NOMO-1 (cell line): Measurements from ENCODE around the gene KLHL10.

ENCODE experiments used
- DNase-seq, 2 experiments: peaks; one replicate each; lab custom pipeline; 2025; ENCODE audit not compliant: unreplicated experiment in 2 of 2; lab: John Stamatoyannopoulos, UW

KLHL10 gene

DNA sequence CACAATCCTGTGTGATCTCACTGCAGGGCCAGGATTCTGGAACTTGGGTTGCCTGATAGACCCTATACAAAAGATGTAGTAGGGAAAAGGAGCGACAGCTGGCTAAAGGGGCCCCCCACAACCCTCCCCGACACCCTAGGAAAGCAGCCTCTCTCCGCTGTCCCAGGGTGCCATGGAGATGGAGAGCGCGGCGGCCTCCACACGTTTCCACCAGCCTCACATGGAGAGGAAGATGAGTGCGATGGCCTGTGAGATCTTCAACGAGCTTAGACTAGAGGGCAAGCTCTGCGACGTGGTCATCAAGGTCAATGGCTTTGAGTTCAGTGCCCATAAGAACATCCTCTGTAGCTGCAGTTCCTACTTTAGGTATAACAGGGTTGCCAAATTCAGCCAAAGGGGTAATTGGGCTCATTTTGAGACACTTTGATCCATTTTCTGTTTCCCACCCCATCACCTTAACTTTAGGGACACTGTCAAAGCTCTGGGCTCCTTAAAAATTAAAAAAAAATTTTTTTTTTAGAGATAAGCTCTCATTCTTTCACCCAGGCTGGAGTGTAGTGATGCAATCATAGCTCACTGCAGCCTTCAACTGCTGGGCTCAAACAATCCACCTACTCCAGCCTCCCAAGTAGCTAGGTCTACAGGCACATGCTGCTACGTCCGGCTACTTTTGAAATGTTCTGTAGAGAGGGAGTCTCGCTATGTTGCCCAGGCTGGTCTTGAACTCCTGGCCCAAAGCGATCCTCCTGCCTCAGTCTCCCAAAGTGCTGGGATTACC, at the start of gene KLHL10:
Gene KLHL10, plus strand, starts transcription at position 65 of the 778 bp plus-strand sequence. Its CDS starts 108 bp downstream, at position 173.
- DNase-seq: no peak

DNA sequence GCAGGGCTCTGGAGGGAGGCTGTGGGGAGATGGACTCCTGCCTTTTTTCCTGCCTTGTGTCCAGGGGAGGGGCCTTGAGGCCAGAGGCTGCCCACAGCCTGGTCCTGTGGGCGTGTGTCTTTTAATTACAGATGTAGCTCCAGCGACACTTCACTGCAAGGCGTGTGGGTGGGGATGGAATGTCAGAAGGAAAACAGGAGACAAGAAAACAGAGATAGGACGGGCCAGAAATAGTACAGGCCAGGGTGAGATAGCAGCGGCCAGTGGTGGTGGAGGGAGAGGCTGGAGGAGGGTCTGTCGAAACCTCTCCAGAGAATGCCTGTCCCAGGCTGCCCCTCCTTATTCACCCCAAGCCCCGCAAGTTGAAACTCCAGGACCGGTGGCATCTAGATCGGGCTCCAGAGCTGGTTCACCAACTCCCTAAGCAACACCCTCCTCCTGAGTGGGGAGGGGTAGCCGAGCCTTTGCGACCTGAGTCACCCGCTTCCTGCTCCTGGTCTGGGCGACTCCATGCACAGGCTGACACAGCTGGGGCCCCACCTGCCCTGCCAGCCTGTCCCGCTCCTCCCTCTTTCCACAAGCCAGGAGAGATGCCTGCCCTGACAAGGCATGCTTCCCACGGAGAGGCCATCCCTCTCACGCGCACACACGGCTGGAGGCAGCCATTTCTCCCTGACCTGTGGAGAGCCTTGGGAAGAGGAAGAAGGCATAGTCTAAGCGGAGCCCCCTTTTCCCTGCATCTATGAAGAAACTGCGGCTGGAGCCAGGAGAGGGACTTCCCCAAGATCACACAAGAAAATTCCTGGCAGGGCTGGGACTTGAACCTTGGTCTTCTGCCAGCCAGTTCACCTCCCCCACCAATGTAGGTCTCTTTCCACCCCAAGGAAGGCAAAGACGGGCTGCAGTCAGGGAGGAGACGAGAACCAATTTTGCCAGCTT, 44.5 kb upstream of the KLHL10 start:
- DNase-seq: no peak

DNA sequence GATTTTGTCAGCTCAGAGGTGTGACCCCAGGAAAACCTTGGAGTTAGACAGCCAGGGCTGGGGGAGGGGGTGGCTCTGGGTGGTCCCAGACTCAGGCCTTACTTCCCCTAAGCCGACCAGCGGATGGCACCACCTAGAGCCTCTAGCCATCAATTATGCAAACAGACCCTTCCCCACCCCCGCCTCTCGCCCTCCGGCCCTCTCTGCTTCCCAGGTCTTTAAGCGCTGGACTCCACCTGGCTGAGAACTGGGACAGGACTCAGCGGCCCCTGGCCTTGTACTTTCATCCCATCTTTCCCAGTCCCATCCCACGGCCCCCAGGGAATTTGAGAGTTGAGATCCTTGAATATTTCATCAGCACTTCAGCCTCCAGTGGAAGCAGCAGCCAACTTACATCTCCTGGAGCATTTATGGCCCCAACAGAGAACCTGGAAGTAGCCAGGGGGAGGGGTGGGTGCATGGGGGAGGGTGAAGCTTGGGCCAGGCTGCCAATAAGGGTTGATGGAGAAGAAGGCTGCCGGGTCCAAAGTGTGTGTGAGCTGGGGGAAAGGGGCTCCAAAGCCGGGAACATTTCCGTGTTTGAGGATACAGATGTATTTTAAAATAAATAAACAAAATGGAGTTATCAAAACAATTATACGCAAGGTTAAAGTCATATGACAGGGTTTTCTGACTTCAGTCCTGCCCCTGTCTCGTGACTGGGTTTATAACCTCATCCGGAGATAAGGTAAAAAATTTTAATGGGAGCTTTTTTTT, 43.7 kb upstream of the KLHL10 start:
- DNase-seq: no peak

DNA sequence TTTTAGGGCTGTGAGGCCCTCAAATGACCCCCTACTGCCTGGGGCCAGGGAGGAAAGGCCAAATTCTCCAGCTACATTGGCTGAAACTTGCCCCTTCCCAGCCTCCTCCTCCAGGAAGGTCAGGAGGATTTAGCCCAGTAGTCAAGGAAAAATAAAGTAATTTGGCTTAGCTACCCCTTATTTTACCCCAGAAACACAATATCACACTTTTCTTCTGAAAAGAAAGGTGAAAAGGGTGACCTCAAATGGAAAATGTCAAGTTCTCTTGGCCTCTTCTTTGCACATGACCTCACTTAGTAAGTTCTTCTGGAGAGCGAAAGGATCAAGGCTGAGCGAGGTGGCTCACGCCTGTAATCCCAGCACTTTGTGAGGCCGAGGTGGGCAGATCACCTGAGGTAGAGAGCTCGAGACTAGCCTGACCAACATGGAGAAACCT, 43.1 kb upstream of the KLHL10 start:
- DNase-seq: no peak

DNA sequence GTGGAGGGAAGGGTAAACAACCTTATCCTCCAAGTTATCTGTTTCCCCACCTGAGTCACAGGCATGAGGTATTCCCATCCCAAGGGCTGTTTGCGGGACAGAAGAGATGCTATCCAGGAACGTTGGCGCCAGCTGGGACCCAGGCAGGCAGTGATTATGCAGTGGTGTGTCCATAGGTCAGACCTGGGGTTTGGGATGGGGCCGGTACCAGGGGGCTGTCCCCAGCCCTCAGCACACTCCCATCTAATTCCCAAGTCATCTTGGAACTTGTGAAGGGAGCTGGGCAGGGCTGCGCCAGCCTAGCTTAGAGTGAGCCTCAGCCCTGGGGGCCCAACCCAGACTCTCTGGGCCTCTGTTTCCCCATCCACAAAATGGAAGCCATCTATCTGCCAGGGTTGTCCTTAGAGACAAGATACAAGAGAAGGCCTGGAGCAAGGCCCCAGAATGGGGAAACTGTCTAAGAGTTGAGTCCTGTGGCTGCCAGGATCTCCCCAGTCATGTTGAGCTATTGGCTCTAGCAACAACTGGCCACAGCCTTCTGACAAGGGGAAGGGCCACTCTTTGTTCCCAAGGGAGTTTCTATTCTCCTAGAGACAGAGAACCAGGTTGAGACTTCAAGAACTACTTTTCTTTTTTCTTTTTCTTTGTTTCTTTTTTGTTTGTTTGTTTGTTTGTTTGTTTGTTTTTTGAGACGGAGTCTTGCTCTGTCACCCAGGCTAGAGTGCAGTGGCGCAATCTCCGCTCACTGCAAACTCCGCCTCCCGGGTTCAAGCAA, 41.3 kb upstream of the KLHL10 start:
- DNase-seq: no peak

DNA sequence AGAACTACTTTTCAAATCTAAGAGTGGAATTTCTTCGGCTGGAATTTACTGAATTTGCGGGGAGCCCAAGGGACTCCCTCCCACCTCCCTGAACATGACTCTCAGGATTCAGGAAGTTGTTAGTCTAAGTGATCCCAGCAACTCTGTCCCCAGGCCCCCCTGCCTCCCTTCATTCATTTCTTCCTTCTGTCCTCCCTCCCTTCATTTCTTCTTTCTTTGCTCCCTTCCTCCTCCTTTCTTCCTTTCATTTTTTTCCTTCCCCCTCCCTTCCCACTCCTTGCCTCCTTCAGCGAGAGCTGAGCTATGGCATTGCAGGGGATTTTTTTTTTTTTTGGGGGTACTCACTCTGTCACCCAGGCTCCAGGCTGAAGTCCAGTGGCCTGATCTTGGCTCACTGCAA, 40.2 kb upstream of the KLHL10 start:
- no peak for DNase-seq

DNA sequence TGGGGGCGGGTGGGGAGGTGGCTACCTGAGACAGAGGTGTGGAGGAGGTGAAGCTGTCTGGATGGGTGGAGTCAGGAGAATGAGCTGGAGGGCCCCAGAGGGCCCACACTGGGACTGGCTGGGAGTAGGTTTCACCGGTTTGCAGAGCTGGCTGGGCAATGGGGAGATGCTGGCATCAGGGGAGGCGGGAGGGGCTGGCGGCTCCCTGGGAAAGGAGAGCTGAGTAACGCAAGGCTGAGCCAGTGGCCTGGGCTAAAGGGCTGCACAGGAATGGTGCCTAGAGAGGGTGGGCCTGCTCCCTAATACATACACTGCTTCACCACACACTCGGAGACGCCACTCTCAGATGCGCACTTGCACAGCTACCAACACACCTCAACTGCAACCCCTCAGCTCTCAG, 38.3 kb upstream of the KLHL10 start:
- DNase-seq: no peak

DNA sequence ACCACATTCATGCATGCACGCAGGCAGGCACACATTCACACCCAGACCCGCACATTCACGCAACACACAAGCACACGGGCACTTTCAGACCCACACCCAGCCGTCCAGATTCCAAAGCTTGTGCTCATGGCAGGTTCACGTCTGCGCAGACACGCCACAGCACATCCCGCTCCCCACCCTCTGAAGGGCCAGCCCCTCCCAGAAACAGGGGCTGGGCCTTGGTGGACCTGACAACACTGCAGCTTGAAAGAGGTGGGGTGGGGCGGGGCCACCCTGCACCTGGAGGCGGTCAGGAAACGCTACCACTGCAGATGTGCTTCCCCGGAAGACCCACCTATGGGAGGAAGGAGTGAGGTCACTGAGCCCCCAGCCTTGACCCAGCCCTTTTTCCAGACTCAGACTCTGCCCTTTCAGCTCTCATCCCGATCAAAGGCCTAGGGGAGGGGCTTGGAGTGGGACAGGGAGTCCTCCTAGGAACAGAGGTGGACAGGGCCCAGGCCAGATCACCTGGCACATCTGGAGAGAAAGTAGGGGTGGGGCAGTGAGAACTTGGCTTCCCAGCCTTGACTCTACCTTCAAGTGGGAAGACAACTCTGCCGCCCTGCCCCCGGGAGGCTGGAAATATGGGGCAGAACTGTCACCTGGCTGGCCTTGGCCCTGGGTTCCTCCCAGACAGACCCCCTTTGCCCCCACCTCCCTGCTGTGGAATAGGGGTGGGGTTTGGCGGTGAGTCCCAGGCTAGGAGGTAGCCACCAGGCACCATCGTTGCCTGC, 36.8 kb upstream of the KLHL10 start:
- DNase-seq: no peak

DNA sequence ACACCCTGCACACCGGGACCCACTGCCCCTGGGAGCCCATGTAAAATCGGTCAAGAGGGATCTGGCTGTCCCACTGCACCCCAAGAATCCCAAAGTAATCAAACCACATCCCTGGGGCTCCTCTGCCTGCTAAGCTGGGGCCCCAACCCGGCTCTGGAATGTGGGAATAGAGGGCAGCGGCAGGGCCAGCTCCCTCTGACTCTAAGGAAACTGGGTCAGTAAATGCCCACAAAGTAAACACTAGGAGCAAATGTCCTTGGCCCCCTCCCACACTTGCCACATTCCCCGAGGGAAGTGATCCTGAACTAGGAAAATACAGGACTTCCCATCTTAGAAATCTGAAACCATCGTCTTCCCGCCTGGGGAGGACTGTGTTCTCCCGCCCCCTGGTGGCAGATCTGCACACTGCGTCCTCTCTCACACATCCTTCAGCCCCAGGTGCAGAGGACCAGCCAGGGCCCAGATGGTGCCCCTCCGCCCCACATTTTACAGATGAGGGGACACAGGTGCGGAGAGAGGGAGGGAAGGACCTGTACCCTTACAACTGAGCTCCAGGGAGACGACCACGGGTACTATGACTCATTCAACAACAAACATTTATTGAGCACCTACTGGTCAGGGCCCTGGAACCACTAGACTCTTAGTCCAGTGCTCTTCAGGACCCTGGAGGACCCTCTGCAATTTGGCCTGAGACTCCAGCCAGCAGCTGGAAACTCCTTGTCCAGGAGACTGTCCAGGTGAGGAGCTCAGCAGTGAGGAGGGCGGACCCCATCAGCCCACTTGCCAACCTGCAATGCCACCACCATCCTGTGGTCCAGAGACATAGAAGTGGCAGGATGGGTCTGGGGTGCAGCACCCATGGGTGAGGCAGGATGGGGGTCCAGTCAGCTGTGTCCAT, 36.0 kb upstream of the KLHL10 start:
- DNase-seq: peak; percentile 16 to 47

DNA sequence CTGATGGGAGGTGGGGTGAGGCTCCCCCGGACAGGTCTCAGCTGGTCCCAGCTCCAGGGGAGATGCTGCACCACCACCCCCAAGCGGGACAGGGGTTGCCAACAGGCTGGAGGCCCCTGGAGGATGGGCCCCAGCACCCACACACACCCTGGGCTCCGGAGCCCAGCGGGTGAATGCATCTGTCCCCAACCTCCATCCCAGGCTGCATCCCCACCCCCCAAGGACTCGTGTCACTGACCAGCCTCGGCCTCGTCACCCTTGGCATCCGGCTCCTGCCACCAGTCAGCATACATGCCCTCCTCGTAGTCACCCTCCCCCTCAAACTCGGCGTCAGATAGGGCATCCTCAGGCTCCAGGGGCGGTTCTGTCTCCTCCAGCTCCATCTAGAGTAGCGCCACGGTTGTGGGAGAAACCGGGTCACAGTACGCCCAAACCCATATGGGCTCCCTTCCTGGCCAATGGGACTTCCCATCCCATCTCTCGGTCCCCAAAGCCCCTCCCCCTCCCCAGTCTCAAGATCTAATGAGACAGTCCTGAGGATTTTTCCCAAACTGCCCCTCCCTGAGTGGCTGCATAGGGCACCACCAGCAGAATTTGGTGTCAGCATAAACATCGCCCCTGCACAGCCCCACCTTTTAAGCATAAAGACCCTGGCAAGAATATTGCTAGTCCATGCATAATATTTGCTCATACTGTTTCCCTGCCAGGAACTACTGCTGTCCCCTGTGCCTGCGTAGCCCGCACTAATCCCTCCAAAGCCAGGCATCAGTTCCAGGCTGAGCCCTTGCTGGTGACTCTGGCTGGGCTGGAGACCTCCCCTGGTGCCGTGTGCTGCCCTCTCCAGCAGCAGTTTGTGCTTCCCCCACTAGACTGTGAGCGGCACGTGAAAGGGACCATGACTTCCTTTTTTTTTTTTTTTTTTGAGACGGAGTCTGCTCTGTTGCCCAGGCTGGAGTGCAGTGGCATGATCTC, 34.3 kb upstream of the KLHL10 start:
- peak; percentile 44 to 63 for DNase-seq

DNA sequence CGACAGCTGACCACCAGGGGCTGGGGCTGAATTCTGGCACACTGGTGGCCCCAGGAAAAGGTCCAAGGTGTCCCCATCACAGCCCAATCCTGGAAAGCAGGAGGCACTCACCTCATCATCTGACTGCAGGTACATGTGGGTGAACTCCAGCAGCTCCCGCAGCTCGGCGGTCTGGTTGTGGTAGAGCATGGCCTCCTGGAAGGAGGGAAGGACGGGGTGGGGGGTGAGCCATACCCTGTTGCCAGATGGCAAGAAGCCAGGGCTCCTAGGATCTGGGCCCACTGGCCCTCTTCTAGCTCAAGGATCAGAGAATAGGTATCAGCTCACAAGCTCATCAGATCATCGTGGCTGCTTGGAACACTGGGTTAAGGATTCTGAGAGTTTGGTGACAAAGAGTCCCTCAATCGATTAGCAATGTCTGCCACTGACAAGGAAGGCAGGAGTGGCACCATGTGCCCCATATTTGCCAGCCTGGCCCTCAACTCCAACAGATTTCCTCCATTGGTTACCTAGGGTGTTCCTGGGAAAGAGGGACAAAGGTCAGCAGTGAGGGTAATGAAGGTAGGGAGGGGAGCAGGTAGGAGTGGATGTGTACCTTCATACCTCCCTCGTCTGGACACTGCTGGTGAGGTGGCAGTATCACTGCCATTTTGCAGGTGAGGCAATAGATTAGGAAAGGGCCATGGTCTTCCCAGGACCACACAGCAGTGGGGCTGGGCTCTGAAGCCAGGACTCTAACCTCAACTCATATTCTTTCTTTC, 30.8 kb upstream of the KLHL10 start:
- no peak for DNase-seq

DNA sequence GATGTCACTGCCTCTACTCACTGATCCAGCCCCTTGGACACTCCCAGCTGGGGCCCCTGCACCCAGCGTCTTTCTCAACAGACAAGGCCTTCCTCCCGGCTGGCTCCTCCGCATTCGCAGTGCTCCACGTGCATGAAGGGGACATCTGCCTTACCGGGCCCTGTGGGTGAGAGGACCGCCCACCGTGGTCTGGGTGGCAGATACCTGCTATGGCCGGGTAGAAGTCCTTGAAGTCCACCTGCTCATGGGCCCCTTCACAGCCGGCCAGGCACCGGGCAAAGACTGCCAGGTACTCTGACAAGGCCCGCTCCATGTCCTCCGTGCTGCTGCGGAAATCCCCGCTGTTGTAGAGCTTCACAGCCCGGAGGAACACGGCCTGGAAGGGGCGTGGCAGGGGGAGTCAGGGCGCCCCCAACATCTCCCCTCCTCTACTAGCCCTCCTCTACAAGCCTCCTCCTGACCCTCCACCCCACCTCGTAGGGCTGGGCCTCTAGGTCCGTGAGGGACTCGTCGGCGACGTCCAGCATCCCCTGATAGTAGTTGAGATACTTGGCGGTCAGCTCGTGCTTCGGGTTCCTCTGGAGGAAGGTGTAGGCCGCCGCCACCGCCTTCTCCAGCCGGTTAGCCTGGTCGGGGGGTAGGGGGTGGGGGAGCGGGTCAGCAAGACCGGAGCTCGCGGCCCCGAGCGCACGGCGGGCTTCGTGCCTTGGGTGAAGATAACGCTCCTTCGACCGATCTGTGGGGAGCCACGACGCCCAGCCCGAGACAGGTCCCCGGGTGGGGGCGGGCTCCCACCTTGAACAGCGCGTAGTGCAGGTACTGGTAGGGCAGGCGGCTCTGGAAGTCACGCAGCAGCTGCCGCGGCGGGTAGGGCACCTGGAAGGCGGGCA, 26.7 kb upstream of the KLHL10 start:
- DNase-seq: no peak

DNA sequence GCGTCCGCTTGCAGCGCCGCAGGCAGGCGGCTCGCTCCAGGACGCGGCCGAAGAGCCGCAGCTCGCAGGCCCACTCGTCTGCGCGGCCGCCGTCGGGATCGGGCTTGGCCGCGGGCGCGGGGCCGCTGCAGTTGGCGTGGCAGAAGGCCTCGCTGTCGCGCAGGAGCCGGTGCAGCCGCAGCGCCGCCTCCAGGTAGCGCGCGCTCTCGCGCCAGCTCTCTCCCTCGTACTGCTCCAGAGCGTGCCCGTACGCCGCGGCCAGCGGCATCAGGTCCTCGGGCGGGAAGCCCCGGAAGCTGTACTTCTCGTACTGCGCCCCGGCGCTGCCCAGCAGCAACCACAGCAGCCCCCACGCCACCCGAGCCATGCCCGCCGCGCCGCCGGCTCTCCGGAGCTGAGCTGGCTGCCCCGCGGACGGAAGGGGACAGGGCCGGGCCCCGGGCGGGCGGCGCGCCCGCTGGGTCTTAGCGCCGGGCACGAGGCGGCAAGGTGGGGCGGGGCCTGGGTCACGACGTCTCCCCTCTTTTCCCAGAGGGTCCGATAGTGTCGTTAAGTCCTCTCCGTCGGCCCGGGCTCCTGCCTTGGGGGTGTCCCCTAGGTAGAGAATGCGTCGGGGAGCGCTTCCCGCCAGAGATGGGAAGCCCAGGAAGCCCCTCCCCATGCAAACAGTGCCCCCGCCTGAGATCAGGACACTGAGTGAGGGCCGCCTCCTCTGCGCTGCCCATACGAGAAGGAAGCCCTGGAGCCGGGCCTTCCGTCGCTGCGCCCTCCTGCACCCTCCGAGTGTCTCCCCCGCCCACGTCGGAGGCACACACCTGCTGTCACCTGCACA, 25.9 kb upstream of the KLHL10 start, which contains the start of gene P3H4:
Gene P3H4, minus strand, starts transcription at position 401 of the 832 bp plus-strand sequence. Its CDS starts 34 bp downstream, at position 367.
- DNase-seq: peak; percentile 75 to 82

DNA sequence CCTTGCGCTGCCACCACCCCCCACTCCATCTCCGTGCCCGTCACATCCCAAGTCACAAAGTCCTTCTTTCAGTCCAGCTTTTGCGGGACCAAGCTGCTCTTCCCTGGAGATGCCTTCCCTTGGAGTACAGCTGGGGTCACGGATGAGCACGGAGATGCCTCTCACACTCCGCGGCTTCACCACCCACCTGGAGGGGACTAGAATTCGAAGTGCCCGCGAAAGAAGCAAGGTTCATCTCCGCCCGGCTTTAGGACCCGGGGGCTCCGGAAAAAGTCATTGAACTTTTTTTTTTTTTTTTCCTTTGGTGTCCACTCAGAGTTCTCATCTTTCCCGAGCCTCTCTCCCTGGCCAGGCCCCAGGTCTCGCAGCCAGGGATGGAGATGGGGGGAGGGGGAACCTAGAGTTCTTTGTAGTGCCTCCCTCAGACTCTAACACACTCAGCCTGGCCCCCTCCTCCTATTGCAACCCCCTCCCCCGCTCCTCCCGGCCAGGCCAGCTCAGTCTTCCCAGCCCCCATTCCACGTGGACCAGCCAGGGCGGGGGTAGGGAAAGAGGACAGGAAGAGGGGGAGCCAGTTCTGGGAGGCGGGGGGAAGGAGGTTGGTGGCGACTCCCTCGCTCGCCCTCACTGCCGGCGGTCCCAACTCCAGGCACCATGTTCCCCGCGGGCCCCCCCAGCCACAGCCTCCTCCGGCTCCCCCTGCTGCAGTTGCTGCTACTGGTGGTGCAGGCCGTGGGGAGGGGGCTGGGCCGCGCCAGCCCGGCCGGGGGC, 25.1 kb upstream of the KLHL10 start, which contains the start of gene FKBP10:
Gene FKBP10, plus strand, starts transcription at position 624 of the 771 bp plus-strand sequence. Its CDS starts 31 bp downstream, at position 655.
- peak in 1 of 2 experiments; percentile 22 for DNase-seq
